ENCODE data around the gene MTCH2.
"Not testable (repeated sequence)": the region's sequence is repeated elsewhere in the genome, so short reads cannot be mapped to it uniquely, and the experiment has no call there.

The MTCH2 gene

DNA sequence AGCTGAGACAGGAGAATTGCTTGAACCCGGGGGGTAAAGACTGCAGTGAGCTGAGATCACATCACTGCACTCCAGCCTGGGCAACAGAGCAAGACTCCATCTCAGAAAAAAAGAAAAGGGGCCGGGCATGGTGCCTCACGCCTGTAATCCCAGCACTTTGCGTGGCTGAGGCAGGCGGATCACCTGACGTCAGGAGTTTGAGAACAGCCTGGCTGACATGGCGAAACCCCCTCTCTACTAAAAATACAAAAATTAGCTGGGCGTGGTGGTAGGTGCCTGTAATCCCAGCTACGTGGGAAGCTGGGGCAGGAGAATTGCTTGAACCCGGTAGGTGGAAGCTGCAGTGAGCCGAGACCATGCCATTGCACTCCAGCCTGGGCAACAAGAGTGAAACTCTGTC lies 6.0 kb downstream of the MTCH2 start:
- not testable (repeated sequence) for DNase-seq (ENCODE audit: low spot score)

- DNase-seq (ENCODE audit: low spot score), result no peak
Measured at GRCh38 chr11:47631473-47631872, 10.9 kb downstream of the MTCH2 start.

- DNase-seq (ENCODE audit: low spot score), result no peak
Measured at GRCh38 chr11:47628026-47628425, 14.3 kb downstream of the MTCH2 start.

GRCh38 chr11:47626234-47626633 lies 16.1 kb downstream of the MTCH2 start:
- DNase-seq (ENCODE audit: low spot score), result no peak

DNA sequence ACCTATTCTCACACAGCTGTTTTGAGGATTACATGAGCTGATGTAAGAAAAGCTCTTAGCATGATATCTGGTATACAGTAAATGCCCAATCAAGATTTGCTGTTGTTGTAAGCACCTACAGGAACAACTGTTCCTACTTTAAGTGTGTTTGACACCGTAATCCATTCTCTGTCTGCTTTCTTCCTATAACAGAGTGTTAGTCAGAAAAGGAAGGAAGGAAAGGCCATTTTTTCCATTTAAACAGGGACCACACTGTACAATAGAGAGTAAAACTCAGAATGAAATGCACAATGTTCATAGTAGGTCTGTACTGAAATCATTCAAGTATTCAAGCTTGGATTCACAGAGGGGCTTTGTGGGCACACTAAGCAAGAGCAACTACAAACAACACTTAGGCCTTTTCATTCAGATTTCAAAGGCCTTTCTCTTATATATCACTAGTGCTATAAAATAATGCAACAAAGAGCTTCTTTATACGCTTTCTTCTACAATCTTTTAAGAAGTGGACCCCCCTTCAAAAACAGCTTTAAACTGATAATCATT lies 21.5 kb downstream of the MTCH2 start:
- DNase-seq (ENCODE audit: low spot score), result no peak

GRCh38 chr11:47617417-47617809 lies 24.9 kb downstream of the MTCH2 start:
- peak; percentile 19 for DNase-seq (ENCODE audit: low spot score)

GRCh38 chr11:47616726-47617416 lies 25.5 kb downstream of the MTCH2 start:
- peak; percentile 21 for DNase-seq (ENCODE audit: low spot score)

DNA sequence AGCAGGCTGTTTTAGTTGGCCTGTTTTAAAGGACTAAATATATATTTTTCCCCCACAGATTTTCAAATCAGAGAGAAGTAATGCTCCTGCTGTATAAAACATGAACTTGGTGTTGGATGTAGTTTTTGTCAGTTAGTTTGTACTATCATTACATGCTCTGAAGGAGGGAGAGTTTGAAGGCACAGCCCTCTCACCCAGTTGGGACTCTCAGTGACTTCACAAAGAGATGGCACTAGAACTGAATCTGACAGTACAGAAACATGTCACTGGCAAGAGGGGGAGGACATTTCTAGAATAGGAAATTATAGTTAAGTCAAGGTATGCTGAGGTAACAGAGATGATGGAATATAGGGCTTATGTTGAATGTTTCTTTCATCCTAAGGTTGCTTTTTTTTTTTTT lies 27.1 kb downstream of the MTCH2 start:
- no peak for DNase-seq (ENCODE audit: low spot score)

GRCh38 chr11:47611348-47611794 lies 31.0 kb downstream of the MTCH2 start:
- DNase-seq (ENCODE audit: low spot score), result no peak

DNA sequence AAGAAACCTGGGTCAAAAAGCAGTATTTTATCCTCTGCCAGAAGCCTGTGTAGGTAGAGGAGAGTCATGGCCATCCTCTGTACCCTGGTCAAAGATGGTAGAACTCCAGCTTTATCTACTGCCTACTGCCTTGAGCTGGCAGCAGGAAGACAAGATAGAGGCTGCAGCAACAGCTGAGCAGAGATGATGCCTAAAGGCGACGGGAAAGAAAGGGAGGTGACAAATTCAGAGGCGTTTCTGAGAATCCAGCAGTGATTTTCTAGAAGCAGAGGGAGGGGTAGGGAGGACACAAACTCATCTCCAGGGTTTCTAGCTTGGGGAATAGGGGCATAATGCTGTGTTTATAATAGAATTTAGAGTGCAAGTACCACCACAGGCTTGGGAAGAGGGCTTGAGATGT lies 32.7 kb downstream of the MTCH2 start:
- DNase-seq (ENCODE audit: low spot score), result no peak

- no peak for DNase-seq (ENCODE audit: low spot score)
Measured at GRCh38 chr11:47607380-47607779, 35.0 kb downstream of the MTCH2 start.

GRCh38 chr11:47606731-47607130 lies 35.6 kb downstream of the MTCH2 start:
- DNase-seq (ENCODE audit: low spot score), result no peak

DNA sequence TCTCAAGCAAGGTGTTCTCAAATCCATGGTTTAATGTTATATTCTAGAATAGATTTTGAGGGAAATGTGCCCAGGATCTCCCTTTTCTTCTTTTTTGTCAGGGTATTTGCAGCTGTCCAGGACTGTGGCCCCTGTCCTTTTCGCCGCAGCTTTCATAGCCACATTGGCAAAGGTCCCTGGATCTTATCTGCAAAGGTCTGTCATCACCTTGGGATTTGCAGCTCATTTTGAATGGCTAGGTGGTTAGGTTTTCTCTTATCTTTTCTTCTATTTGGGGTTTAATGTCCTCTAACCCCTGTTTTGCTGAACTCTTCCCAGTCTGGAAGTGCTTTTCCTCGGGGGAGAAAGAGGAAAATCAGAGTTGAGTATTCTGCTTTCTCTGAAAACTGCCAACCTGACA lies 36.4 kb downstream of the MTCH2 start:
- no peak for DNase-seq (ENCODE audit: low spot score)

DNA sequence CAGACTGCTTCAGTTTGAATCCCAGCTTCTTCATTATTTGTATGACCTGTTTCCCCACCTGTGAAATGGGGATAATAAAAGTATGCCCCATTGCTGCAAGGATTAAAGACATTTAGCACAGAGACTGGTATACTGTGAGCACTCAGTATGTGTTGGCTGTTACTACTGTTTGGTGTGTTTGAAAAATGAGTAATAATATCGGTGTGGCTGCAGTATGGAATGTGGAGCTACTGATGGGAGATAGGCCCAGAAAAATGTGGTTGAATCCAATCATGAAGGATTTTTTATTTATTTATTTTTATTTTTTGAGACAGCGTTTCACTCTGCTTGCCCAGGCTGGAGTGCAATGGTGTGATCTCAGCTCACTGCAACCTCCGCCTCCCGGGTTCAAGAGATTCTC lies 39.1 kb downstream of the MTCH2 start:
- no peak for DNase-seq (ENCODE audit: low spot score)

GRCh38 chr11:47599902-47600301 lies 42.5 kb downstream of the MTCH2 start:
- no peak for DNase-seq (ENCODE audit: low spot score)

GRCh38 chr11:47595967-47596366 lies 46.4 kb downstream of the MTCH2 start:
- no peak for DNase-seq (ENCODE audit: low spot score)

DNA sequence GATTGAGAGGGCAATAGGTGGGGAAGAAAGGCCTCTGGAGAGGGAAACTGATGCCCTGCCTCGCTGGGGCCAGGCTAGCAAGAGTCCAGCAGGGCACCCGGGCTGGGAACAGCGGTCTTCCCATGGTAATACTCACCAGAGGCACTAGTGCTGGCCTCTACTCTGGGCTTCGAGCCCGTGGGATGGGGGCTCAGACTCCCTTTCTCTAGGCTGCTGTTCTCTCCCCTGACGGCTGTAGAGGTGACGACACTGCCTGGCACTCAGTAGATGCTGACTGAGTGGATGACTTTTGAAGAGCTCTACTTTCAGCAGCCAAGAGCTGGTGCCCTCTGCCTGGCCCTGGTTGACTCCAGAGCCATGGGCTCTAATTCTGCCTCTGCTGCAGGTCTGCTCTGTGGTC lies 47.3 kb downstream of the MTCH2 start:
- no peak for DNase-seq (ENCODE audit: low spot score)

DNA sequence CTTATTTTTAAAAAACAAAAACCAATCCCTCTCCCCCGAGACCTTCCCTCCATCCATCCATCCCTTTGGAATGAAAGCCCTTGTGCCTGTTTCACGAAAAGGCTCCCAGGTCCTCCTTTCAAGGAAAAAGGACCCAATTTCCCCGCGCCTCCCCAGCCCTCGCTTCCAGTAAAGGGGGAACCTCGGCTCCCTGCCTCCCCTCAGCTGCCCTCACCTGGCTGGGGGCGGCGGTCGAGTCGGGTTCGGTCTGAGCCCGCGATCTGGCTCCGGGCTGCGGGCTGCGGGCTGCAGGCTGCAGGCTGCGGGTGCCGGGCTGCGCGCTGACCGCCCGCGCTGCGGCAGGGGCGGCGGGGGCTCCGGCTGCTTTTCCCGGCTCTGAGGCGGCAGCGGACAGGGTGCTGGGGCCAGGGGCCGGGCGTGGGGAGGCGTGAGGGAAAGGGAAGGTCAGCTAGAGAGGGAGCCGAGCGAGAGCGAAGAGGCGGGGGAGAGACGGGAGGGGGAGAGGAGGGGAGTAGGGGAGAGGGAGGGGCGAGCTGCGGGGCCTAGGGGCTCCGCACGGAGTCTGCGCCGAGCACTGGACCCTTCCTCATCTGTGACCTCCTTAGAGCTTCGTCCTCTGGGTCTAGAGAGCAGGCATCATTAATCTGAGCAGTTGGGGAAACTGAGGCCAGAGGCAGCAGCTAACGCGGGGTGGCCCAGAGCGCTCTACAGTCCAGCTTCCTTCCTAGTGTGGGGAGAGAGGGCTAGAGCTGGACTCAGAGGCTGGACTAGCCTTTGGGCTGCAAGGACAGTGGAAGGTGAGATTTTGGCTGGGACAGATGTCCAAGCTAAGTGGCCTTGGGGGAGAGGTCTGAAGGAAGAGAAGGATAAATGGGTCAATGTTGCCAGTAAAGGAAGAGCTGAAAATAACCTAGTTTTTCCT lies 48.2 kb downstream of the MTCH2 start, which contains the start of gene C1QTNF4:
Gene C1QTNF4, minus strand, starts transcription at position 478 of the 922 bp plus-strand sequence. CDS start 3,601 bp downstream, outside the sequence.
- DNase-seq (ENCODE audit: low spot score), result no peak

GRCh38 chr11:47593492-47593933 lies 48.8 kb downstream of the MTCH2 start:
- no peak for DNase-seq (ENCODE audit: low spot score)

GRCh38 chr11:47592970-47593369 lies 49.4 kb downstream of the MTCH2 start:
- no peak for DNase-seq (ENCODE audit: low spot score)

DNA sequence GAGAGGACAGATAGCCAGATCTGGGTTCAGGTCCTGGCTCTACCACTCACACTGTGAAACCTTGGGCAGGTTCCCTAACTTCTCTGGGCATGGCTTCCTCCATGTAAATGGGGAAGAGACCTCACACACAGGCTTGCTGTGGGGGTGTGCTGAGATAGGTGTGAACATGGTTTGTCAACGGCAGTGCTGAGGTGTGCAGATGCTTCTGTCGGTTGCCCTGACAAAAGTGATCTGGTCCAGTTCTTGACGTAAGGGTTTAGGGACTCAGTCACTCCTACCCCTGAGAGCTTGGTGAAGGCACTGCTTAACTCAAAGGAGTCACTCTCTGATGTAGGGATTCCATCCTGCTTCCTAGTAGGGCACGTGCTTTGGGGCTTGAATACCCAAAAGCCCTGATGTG lies 50.1 kb downstream of the MTCH2 start:
- no peak for DNase-seq (ENCODE audit: low spot score)

GRCh38 chr11:47591764-47592163 lies 50.6 kb downstream of the MTCH2 start:
- no peak for DNase-seq (ENCODE audit: low spot score)
